ENCODE results near the gene ULK4.
"Not testable (repeated sequence)": the region's sequence is repeated elsewhere in the genome, so short reads cannot be mapped to it uniquely, and the experiment has no call there.

ULK4 gene

DNA sequence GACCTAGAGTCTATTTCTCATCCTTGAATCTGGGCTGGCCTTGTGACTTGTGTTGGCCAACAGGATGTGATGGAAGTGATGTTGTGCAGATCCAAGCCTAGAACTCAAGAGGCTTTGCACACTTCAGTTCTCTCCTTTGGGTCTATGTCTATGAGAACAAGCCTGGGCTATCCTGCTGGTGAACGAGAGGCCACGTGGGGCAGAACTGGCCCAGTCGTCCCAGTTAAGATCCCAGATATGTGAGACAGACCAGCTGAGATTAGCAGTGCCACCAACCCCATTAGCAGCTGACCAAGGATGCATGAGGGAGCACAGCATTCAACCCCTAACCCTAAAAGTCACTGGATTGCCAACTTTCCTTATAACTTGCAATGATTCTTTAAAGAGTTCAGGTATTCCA lies 662.9 kb downstream of the ULK4 start:
- TF ChIP-seq ZNF274 (IDR thresholded peaks at IDR 0.05; ENCODE audit: low read depth, low read length), result no peak
- H3K4me3 ChIP-seq (ENCODE audit: low read length), result no peak overlapping the region

DNA sequence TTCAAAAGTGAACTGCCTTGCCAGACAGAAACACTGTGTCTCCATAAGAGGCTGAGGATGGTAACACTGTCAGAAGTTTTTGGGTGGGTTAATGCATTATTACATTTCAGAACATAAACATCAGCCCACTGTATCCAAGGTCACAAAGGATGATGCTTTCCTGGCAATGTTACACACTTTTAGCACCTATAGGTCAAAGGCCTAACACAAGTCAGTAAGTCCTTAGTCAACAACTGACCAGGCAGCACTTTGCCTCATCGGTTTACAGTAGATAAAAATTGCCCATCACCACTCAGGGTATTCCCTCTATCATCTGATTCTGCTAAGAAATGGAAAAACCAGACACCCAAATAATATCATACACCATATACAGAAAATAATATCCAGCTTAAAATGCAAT lies 664.2 kb downstream of the ULK4 start:
- no peak for TF ChIP-seq ZNF274 (IDR thresholded peaks at IDR 0.05; ENCODE audit: low read depth, low read length)

DNA sequence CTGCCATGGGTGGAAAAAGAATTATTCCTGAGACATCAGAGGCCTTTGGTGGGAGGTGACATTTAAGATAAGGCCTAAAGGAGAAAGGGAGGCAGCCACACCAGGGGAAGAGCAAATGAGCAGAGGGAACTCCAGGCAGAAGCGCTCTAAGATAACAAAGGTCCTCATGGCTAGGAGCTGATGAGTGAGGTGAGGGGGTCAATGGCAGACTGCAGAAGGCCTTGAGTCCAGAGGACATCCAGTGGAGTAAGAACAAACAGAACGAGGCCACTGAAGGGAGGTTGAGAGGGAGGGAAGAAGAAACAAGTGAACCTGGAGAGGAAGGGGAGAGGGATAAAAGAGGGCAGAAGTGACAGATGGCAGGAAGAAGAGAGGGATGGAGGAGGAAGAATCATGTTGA lies 665.3 kb downstream of the ULK4 start:
- TF ChIP-seq ZNF274 (IDR thresholded peaks at IDR 0.05; ENCODE audit: low read depth, low read length), result no peak
- H3K4me3 ChIP-seq (ENCODE audit: low read length), result no peak overlapping the region

More for the DNA sequence above, 664.2 kb downstream of the ULK4 start:
- H3K4me3 ChIP-seq (ENCODE audit: low read length), result no peak overlapping the region

DNA sequence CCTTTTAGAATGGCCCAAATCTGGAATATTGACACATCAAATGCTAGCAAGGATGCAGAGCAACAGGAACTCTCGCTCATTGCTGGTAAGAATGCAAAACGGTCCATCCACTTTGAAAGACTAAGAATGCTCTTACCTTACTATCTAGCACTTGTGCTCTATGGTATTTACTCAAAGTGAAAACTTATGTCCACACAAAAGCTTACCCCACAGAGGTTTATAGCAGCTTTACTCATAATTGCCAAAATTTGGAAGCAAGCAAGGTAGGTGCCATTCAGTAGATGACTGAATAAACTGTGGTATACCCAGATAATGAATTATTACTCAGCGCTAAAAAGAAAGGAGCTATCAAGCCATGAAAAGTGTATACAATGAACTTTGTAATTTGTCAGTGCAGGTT lies 666.2 kb downstream of the ULK4 start:
- TF ChIP-seq ZNF274 (IDR thresholded peaks at IDR 0.05; ENCODE audit: low read depth, low read length), result no peak
- H3K4me3 ChIP-seq (ENCODE audit: low read length), result no peak overlapping the region

DNA sequence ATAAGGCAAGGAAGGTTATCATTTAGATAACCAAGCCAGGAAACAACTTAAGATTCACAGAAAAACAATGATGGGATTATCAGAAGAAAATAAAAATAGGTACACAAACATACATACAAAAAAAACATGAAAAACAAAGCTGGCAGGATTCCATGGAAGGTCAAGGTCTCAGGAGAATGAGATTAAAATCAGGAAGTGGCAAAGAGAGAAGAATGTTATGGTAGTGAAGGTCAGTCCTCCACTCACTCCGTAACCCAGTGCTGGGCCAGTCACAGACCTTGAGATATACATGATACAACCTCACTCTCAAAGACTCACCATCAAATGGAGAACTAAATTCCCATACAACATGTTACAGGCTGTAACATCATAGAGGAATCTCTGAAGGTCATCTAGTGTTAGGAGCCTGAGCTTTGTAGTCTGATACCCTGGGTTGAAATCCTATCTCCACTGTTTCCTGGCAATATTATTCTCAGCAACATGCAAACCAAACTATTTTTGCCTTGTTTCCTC lies 668.7 kb downstream of the ULK4 start:
- no peak overlapping the region for H3K4me3 ChIP-seq (ENCODE audit: low read length)
- TF ChIP-seq ZNF274 (IDR thresholded peaks at IDR 0.05; ENCODE audit: low read depth, low read length), result no peak

DNA sequence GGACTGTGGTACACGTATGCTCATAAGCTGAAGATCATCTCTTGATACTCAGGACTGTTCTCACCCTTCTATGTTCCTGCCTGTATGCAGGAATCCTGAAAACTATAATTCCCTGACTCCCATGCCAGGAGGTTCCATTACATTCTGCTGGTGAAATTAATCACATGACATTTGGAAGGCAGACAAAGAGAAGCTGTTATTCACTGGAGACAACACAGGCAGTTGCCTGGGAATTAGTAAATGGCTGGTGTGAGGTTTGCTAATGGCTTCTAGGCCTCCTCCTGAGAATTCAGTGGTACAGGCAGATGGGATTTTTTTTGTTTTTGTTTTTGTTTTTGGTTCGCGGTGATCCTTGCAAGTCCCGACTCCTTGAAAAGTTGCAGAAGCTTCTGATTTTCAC lies 671.2 kb downstream of the ULK4 start:
- no peak for TF ChIP-seq ZNF274 (IDR thresholded peaks at IDR 0.05; ENCODE audit: low read depth, low read length)
- H3K4me3 ChIP-seq (ENCODE audit: low read length), result no peak overlapping the region

DNA sequence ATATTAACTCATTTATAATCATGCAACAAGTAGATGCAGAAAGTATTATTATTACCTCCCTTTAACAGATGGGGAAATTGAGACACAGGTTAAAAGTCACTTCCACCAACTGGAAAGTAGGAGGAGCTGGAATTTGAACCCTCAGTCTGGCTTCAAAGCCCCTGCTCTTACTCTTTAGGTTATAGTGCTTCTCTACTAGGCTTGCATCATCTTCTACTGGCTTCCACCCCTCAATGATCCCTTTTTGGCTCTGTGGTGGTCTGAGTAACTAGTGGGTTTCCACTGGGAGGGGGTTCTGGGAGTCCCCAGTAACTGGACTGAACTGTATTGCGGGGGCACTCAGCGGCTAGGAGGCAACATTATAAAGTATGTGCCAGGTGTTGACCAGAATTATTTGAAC lies 671.6 kb downstream of the ULK4 start:
- H3K4me3 ChIP-seq (ENCODE audit: low read length), result no peak overlapping the region
- TF ChIP-seq ZNF274 (IDR thresholded peaks at IDR 0.05; ENCODE audit: low read depth, low read length), result no peak

DNA sequence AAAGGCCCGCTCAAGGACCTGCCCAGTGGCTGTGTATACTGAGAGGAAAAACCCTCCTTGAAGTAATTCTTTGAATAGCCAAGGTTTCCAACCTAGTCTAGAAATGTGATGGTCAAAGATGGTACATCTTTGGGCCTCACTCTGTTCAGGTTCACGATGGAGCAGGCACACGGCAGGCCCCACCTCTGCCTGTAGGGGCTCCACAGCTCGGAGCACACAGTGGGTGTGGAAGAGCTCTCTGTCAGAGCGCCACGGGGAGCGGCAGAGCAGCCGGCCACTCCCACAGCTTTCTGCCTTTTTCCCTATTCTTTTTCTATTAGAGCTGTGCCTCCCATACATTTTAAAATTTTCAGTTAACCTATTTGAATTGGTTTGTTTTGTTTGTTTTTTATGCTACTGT lies 673.1 kb downstream of the ULK4 start:
- TF ChIP-seq ZNF274 (IDR thresholded peaks at IDR 0.05; ENCODE audit: low read depth, low read length), result no peak
- H3K4me3 ChIP-seq (ENCODE audit: low read length), result no peak overlapping the region

DNA sequence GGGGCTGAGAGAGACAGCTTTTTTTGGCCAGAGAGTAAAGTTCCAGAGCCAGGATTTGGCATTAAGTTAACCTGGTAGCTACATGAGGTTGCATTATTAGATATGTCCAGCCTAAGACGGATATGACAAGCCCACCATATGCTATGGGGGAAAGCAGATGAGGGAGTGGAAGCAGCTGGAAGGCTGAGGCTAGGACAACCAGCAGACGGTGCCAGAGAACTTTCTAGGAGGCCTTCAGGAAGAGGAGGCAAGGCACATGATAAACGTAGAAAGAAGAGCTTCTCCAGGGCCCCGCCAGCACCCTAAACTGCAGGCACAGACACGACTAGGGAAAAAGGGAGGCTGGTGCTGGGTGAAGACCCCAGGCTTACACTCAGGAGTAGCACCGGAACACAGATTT lies 675.6 kb downstream of the ULK4 start:
- no peak for TF ChIP-seq ZNF274 (IDR thresholded peaks at IDR 0.05; ENCODE audit: low read depth, low read length)
- no peak overlapping the region for H3K4me3 ChIP-seq (ENCODE audit: low read length)

DNA sequence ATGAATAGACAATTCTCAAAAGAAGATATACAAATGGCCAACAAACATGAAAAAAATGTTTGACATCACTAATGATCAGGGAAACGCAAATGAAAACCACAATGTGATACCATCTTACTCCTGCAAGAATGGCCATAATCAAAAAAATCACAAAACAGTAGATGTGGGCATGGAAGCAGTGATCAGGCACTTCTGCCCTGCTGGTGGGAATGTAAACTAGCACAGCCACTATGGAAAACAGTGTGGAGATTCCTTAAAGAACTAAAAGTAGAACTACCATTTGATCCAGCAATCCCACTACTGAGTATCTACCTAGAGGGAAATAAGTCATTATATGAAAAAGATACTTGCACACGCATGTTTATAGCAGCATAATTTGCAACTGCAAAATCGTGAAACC lies 677.0 kb downstream of the ULK4 start:
- H3K4me3 ChIP-seq (ENCODE audit: low read length), result not testable (repeated sequence)

DNA sequence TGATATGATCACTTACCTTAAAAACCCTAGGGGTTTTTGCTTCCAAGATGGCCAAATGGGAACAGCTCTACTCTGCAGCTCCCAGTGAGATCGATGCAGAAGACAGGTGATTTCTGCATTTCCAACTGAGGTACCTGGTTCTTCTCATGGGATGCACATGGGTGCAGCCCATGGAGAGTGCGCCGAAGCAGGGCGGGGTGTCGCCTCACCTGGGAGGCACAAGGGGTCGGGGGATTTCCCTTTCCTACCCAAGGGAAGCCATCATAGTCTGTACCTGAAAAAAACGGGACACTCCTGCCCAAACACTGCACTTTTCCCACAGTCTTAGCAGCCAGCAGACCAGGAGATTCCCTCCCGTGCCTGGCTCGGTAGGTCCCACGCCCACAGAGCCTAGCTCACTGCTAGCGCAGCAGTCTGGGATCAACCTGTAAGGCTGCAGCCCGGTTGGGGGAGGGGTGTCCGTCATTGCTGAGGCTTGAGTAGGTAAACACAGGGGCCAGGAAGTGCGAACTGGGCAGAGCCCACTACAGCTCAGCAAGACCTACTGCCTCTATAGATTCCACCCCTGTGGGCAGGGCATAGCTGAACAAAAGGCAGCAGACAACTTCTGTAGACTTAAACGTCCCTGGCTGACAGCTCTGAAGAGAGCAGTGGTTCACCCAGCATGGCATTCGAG lies 684.0 kb downstream of the ULK4 start:
- TF ChIP-seq ZNF274 (IDR thresholded peaks at IDR 0.05; ENCODE audit: low read depth, low read length), result no peak
- no peak overlapping the region for H3K4me3 ChIP-seq (ENCODE audit: low read length)

DNA sequence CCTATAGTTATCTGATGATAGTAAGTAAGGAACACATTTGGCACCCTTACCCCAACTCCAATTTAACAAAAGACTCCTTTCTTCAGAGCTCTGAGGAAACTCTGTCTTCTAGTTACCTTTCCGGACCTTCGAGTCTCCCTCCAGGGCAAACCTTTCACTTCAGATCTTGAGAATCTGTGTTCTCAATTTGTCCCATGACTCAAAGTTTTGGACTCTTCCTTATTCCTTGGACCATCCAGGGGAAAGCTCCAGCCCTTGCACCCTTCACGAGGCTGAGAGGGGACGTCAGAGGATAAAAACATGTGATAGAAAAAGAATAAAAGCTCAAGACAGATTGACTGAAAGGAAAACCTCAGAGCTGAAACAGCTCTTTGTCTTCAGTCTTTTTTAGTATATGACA lies 685.7 kb downstream of the ULK4 start:
- H3K4me3 ChIP-seq (ENCODE audit: low read length), result no peak overlapping the region
- TF ChIP-seq ZNF274 (IDR thresholded peaks at IDR 0.05; ENCODE audit: low read depth, low read length), result no peak

DNA sequence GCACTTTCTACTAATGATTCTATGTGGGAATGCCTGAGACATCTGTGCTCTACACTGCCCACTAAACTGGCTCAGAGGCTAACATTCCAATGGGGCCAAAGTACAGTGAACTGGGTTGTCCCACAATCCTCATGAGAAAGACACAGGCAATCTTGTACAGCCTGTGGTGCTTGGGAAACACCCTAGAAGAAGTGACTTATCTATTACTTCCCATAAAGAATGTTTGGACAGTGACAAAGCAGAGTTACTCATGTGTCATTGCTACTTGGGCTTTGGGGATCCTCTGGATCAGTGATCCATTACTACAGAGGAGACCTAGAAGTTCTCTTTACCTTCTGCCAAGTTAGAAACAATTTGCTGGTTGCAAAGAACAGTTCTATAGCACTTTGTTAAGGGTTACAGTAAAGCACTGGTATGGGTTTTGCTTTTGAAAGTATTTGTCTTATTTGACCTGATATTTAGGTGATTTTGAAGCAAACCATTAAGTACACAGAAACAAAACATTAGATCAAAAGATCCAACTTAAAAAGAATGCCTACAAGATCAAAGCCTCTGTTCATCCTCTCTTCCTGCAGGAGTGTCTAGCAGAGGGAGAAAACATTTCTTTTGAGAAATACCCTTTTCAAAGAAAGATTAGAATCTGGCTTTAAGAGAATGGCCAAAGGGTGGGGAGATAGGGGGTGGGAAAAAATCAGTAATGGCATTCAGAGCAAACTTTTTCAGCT lies 686.8 kb downstream of the ULK4 start:
- TF ChIP-seq ZNF274 (IDR thresholded peaks at IDR 0.05; ENCODE audit: low read depth, low read length), result no peak
- no peak overlapping the region for H3K4me3 ChIP-seq (ENCODE audit: low read length)

DNA sequence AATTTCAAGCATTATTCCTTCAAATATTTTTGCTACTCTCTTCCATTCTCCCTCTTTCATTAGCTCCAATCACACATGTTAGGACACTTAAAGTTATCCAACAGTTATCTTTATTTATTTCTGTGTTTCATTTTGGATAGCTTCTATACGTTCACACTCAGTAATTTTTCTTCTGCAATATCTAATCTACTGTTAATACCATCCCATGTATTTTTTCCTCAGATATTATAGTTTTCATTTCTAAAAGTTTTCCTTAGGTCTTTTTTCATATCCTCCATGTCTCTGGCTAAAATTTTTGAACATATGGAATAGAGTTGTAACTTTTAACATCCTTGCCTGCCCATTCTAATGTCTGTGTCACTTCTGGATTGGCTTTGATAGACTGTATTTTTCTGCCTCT lies 689.2 kb downstream of the ULK4 start:
- no peak overlapping the region for H3K4me3 ChIP-seq (ENCODE audit: low read length)
- no peak for TF ChIP-seq ZNF274 (IDR thresholded peaks at IDR 0.05; ENCODE audit: low read depth, low read length)

DNA sequence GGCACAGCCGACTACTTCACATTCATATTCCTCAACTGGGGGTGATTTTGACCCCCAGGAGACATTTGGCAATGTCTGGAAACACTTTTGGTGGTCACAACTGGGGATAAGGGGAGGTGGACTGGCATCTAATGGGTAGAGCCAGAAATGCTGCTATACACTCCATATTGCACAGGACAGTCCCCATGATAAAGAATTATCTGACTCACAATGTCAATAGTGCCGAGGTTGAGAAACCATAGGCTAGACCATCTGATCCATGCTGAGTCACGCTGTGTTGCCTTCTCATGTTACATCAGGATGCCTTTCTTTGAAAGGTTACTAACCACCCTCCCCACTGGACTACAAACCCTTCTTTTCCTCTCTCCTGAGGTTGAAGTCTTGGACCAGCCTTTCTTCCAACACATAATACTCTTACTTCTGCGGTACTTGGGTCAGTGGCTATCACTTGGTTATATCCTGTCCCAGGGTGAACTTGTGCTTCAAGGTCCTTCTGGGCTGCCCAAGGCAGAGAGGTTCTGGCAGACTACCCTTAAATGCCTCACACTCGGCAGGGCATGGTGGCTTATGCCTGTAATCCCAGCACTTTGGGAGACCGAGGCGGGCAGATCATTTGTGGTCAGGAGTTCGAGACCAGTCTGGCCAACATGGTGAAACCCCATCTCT lies 693.8 kb downstream of the ULK4 start:
- H3K4me3 ChIP-seq (ENCODE audit: low read length), result no peak overlapping the region

More for the DNA sequence above, 693.8 kb downstream of the ULK4 start:
- no peak for TF ChIP-seq ZNF274 (IDR thresholded peaks at IDR 0.05; ENCODE audit: low read depth, low read length)

Data from GM08714 (cell line).